ENCODE results near the gene CPT1A.
"Not testable (repeated sequence)": the region's sequence is repeated elsewhere in the genome, so short reads cannot be mapped to it uniquely, and the experiment has no call there.

CPT1A gene

DNA sequence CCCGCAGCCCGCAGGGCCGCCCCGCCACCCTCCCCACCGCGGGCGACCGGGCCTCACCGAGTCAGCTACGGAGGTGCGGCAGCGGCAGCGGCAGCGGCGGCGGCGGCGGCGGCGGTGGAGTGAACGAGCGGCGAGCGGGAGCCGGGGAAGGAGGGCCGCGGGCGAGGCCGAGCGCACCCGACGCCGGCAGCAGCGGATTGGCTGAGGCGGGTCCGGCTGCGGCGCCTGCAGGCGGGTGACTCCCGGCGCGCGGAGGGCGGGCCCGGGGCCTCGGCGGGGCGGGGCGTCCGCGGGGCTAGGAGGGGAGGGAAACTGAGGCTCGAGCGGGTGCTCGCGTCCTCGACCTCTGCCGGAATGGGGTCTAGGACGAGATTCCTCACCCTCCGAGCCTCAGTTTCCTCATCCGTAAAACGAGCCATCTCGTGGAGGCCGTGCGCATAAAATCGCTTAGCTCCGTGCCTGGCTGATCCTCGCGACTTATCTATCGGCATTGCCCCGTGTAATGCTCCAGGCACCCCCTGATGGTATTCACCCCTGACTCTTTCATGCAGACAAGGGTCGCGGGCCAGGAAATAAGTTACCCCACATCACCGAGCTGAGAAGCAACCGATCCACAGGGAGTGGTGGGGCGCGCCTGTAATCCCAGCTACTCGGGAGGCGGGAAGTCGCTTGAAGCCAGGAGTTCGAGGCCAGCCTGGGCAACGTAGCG is at the start of gene CPT1A:
Gene CPT1A (minus strand): TSS at position 199 of the 709 bp plus-strand sequence. CDS start 26,442 bp downstream, outside the sequence.
- peak within 1 kb of the TSS; percentile 52 for H3K4me3 ChIP-seq (ENCODE audit: low read depth, low read length)

DNA sequence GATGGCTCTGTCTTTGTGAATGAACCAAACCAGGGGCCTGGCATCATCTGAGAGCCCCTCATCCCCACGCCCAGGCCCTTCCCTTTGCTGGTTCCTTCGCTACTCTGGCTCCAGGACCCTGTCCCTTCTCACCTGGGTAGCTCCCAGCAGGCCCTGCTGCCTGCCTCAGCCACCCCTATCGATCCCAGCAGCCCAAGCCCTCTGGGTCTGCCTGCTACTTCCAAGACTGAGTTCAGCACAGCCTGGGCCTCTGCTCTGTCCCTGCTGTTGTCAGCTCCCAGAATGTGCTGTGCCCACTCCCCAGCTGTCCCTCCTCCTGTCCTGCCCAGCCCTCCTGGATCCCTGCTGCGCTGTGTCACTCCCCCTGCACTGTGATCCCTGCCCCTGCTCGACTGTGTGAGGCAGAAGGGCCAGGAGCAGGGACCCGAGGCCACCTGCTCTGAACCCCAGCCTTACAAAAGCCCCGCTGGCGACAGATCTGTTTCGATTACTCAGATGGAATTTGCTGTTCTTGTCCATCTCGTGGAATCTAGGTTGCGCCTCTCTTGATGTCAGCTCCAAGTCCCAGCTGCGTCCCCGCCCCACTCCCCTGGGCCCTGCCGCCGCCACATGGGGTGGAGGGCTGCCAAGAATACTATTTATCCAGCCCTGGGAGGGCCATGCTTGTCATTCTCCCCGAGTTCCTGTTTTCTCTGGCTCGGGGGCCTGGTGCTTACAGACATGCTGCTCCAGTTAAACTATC is 48.9 kb upstream of the CPT1A start:
- H3K4me3 ChIP-seq (ENCODE audit: low read depth, low read length) = no peak overlapping the region

DNA sequence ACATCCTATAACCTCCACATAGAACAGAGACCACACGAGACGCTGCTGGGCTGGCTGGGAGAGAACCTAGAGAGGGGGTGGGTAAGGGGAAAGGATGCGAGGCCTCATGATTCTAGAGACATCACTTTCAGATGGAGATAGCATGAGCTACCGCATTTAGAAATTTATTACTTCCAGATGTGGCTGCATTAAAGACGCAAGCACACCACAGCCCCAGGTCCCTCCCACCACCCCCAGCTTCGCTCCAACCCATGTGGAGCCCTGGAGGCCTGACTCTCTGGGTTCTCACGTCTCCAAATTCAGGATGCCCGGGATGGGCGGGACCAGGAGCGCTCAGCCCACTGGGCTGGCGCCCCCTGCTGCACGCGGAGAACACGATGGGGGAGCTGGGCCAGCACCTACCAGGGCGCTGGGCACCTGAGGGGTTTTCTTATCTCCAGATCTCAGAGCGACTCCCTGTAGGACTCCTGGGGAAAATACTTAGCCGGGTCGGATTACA is 48.3 kb upstream of the CPT1A start:
- no peak overlapping the region for H3K4me3 ChIP-seq (ENCODE audit: low read depth, low read length)

DNA sequence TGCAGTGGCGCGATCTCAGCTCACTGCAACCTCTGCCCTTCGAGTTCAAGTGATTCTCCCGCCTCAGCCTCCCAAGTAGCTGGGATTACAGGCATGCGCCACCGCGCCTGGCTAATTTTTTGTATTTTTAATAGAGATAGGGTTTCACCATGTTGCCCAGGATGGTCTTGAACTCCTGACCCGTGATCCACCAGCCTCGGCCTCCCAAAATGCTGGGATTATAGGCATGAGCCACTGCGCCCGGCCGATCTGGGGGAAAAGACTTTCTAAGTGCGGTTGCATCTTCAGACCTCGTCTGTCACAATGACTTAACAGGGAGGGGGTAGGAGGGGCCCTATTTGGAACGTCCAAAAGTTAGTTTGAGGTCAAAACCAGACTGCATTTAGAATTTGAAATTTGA is 43.1 kb upstream of the CPT1A start:
- H3K4me3 ChIP-seq (ENCODE audit: low read depth, low read length) = not testable (repeated sequence)

DNA sequence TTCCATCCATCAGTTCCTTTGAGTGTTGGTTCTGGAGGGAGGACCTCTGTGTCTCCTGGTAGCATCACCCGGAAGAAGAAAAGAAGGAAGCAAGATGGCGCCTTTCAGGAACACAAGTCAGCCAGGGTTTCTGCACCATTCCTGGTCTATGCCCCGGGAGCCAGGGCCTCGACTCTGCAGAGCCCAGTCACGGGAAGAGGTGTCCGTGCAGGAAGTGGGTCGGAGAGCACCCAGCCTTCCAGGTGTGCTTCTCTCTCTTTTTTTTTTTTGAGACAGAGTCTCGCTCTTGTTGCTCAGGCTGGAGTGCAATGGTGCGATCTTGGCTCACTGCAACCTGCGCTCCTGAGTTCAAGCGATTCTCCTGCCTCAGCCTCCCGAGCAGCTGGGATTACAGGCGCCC is 40.7 kb upstream of the CPT1A start:
- H3K4me3 ChIP-seq (ENCODE audit: low read depth, low read length) = no peak overlapping the region

DNA sequence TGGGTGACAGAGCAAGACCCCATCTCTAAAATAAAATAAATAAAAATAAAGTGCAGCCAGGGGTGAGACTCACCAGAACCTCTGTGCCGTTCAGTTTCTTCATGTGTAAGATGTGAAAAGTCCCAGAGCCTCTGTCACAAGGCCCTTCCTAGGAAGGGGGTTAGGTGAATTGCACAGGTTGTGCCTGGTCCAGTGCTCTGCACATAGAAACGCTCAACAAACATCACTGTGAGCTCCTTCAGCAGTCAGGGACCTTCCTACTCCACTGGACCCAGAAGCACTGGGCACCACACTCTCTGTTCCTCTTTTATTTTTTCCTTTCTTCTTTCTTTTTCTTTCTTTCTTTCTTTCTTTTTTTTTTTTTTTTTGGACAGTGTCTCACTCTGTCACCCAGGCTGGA is 39.6 kb upstream of the CPT1A start:
- H3K4me3 ChIP-seq (ENCODE audit: low read depth, low read length) = no peak overlapping the region

DNA sequence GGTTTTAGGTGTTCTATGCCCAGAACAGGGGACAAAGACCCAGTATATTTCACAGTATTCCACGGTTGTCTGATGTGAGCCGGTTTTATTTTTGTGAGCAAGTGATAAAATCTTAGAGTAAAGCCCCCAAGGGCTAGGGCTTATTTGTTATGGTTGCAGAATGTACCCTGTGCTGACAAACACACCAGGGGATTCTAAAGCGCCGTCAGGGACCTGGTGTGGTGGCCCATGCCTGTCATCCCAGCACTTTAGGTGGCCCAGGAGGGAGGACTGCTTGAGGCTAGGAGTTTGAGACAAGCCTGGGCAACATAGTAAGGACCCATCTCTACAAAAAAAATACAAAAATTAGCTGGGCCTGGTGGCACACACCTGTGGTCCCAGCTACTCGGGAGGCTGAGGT is 39.1 kb upstream of the CPT1A start:
- H3K4me3 ChIP-seq (ENCODE audit: low read depth, low read length) = no peak overlapping the region

DNA sequence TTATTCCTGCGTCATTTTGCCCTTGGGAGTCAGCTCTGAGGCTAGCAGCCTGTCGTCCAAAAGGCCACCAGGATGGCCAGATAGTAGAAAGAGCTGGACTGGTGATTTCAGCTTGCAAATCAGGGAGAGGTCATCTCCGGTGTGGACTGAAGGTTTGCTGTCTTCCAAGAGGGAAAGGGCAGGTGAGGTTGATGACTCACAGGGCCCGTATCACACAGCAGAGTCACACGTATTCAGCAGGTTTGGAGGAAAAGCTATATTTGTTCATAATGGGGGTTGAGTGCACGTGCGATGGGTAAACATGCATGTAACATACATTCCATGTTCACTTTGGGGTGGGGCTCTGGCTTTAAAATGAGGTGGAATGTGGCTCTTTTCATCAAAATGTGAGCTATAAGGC is 36.3 kb upstream of the CPT1A start:
- no peak overlapping the region for H3K4me3 ChIP-seq (ENCODE audit: low read depth, low read length)

DNA sequence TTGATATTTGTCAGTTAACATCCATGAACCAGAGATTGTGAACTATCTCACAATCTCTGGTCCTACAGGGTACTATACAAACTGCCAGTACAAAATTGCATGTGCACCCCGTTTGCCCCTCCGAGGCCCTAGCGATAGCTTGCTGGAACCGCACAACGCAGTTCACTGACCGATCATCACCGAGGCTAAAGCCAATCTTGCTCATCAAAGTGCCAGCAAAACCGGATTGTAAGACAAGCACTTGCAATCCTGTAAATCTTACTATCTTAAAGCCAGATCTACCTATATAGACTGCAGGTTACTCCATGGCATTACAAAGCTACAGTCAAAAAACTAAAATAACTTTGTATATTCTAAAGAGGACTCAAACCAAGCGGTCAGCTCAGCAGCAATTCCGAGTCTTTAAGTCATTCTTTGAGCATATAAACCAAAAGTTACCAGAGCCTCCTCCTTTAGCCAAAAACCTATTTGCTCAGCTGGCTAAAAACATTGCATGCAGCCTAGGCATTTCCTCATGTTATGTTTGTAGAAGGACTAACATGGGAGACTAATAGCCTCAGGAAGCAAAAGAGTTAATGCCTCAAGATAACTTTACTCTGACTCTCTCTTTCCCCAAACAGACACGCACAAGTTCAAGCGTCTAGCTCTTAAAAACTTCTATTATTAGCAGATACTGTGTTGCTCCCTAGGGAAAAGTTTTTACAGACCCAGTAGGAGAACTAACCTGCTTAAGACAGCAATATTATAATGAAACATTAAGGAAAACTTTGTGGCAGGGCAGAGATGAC is 30.7 kb upstream of the CPT1A start:
- no peak overlapping the region for H3K4me3 ChIP-seq (ENCODE audit: low read depth, low read length)

DNA sequence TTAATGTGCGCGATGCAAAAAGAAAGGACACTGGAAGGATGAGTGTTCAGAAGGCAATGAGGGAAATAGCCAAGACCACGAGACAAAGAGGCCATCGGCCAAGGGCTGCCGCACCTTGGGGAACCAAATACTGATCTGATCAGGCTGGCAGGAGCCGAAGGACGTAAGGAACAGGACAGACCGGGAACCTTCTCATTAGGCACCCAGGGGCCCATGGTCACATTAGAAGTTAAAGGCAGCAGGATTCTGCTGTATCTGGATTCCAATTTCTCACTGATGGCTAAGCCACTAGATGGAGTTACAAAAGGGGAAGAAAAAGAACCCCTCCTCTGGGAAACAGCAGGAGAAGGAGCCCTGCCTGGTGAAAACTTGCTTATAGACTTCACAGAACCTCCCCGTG is 28.8 kb upstream of the CPT1A start:
- H3K4me3 ChIP-seq (ENCODE audit: low read depth, low read length) = no peak overlapping the region

DNA sequence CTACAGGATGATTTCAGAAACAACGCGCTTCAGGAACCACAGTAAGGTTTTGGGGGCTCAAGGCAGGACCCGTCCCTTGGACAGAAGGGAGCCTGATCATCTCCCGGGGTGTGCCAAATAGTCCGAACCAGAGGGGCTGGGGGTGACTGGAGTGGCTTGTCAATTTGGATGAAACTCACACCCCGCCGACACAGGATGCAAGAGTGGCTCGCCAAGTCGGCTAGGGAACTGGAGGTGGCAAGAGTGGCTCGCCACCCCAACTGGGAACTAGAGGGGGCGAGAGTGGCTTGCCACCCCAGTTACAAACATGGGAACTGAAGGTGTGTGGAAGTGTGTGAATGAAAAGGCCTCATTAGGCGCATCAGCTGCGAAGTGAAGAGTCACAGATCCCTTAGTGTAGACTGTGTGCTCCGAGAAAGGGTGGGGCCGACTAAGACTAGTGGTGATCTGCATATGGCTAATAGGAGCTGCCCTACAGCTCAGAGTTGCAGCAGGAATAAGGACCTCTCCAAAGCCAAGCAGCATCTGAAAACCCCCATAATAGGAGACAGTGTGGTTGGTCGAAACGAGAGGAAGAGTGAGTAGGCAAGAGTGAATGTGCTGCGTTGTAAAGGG is 26.6 kb upstream of the CPT1A start:
- H3K4me3 ChIP-seq (ENCODE audit: low read depth, low read length) = no peak overlapping the region

DNA sequence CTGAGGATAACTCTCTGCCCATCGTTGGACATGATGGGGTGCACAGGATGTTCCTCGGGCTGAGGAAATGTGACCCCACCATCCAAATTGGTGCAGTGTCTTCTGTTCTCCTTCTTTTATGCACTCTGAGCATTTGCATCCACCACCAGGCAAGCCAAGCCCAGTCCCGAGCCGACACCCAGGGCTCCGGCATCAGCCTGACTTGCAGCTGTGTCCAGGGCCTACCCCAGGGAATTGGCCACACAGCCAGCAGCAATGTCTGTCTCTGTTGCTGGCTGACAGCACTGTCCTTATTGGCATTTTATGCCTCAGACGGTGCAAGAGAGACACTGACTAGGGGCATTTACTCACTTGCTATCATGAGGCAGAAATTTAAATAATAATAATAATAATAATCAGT is 25.4 kb upstream of the CPT1A start:
- H3K4me3 ChIP-seq (ENCODE audit: low read depth, low read length) = no peak overlapping the region

DNA sequence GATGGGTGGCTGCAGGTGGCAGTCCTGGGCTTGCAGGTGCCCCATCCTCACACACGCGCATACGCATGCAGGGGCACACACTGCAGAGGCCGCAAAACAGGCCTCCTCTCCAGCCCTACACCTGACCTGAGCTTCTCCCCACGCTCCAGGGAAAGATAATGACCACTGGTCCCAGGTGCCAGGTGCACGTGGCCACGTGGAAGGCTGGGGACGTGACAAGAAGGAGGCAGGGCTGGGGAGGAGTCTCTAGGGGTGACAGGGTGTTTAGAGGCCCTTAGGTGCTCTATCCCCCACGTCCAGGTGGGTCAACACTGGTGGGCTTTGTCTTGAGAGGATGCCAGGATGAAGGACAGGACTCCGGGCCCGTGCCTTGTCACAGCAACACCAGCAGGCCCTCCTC is 23.5 kb upstream of the CPT1A start:
- no peak overlapping the region for H3K4me3 ChIP-seq (ENCODE audit: low read depth, low read length)

DNA sequence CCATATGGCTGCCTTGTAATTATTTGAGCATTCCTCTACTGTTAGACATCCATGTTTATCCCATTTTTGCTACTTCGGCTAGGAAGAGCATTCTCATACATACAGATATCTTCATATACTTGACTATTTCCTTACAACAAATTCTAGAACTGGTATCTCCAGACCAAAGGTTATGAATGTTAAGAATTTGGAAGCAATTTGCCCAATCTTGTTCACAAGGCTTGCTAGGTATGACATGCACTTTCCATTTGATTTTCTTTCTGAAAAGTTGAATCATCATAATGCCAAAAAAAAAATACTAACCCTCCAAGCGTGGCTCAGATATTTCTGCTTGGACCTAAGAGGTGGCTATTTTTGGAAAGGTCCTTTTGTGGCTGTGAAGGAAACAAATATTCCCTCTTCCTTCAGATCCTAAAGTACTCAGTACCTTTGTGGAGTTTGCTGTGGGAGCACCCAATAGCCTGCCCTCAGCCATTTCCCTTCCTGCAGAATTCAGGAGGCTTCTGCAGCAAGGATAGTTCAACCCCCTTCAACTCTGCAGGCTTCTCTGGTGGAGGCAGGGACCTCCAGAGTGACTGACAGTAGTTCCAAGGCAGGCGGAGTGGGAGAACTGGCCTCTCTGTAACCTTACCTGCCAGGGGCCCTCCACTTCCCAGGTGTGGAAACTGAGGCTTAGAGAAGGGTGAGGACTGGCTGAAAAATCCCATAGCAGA is 22.0 kb upstream of the CPT1A start:
- H3K4me3 ChIP-seq (ENCODE audit: low read depth, low read length) = no peak overlapping the region

DNA sequence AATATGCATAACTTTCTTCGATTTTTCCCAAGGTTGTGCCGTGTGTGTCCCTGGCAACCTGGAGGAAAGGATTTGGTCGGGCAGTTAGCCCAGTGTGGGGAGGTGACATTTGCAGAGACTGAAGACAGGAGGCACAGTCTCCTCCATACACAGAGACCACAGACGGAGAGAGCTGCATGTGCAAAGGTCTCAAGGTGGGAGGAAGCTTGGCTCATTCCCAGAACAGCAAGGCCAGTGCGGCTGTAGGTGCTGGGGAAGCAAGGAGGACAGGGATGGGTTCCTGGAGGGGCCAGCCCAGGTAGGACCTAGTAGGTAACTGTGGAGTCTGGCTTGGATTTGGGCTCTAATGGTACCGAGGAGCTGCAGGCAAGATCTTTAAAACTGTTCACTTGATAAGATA is 20.7 kb upstream of the CPT1A start:
- no peak overlapping the region for H3K4me3 ChIP-seq (ENCODE audit: low read depth, low read length)

DNA sequence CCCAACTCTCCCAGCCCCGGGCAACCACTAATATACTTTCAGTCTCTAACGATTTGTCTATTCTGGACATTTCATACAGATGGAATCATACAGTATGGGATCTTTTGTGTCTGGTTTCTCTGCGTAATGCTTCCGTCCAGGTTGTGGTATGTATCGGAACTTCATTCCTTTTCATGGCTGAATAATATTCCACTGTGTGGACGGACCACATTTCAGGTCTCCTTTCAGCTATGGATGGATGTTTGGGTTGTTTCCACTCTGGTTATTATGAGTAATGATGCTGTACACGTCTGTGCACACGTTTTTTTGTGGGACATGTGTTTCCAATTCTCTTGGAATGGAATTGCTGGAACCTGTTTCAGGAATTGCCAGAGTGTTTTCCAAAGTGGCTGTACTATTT is 17.4 kb upstream of the CPT1A start:
- no peak overlapping the region for H3K4me3 ChIP-seq (ENCODE audit: low read depth, low read length)

DNA sequence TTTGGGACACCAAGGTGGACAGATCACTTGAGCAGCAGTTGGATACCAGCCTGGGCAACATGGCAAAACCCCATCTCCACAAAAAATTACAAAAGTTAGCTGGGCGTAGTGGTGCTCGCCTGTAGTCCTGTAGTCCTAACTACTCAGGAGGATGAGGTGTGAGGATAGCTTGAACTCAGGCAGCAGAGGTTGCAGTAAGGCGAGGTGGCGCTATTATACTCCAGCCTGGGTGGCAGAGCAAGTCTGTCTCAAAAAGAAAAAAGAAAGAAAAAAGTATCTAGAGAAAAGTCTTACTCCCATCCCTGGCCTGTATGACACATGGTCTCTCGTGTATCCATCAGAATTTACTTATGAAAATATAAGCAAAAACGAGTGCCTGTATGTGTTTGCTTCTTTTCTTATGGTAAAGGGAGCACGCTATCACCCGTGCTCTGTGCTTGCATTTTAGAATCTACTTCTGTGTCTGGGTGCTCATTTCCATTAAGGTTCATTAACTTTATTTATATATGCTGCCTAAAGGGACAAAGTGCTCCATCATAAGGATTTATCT is 15.4 kb upstream of the CPT1A start:
- H3K4me3 ChIP-seq (ENCODE audit: low read depth, low read length) = no peak overlapping the region

DNA sequence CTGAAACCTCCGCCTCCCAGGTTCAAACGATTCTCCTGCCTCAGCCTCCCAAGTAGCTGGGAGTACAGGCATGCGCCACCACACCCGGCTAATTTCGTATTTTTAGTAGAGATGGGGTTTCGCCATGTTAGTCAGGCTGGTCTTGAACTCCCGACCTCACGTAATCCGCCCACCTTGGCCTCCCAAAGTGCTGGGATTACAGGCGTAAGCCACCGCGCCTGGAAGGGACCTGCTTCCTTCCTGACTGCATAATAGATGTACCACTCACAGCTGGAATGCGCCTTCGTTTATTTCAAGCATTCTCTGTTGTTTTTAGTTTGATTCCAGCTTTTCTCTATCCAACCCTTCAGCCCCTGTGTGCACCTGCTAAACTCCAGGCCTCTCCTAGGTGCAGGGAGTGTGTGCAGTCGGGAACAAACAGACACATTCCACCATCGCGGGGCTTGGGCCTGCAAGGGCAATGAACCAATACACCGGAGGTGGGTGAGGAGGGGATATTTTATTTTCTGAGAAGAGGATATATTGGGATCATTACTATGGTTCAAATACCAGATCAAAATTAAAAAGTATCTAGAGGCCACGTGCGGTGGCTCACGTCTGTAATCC is 14.8 kb upstream of the CPT1A start:
- H3K4me3 ChIP-seq (ENCODE audit: low read depth, low read length) = not testable (repeated sequence)

DNA sequence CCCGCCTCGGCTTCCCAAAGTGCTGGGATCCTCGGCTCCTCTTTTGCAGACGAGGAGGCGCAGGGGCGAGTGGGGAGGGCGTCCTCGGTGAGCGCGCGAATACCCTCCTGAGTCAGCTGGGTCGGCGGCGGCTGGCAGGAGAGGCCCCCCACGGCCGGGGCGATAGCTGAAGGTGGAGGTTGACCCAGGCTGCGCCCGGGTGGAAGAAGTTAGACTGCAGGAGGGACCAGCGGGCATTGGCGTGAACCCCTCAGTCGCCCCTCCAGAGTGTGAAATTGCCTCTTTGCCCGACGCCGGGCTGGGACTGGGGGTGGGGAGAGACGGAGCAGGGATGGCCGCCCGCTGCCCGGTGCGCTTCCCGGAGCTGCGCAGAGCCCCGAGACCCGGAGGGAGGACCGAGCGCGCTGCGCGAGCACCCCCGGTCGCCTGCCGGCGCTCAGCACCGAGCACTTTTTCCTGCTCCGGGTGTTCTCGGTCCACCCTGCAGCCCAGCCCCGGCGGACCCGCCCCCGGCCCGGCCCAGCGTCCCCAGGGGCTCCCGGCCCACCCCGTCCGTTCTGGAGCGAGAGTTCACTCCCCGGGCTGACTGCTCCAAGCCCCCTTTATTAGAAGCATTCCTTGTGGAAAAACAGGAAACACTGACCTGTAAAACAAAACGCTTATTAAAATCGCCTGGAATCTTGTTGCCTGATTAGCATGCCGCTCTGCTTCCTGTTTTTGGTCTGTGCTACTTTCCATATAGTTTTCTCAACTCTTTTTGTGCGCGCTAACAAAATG is 13.7 kb upstream of the CPT1A start:
- peak overlapping the region; percentile 63 for H3K4me3 ChIP-seq (ENCODE audit: low read depth, low read length)

All from iPS-11a (cell line).